ENCODE data around the gene CLASP1. TPM values are rescaled to one million over a fixed set of nuclear protein-coding genes. Genes with fewer than 3 reads are reported as not detected.
"Not testable (repeated sequence)": the region's sequence is repeated elsewhere in the genome, so short reads cannot be mapped to it uniquely, and the experiment has no call there.

CLASP1 gene
- total RNA-seq, 1 donor from 2014 or later: 71.7 TPM

DNA sequence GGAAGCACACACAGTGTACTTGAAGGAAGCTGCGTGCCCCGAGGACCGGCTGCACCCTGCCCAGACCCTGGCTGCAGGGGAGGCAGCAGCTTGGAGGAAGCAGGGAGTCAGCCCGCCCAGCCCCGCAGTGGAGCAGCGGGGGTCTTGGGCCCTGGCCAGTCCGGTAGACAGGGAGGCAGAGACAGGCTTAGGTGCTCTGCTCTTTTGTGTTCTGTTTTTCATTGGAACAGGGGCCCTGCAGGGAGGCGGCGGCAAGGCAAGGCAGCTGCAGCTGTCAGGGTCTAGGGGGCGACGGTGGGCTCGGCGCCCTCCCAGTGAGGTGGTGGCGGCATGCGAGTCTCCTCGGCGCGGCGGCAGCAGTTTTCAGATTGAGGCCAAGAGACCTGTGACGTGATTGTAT lies 311.0 kb downstream of the CLASP1 start:
- intact Hi-C loops (cut with micrococcal nuclease): no loop called here
- no peaks in the 10 kb centered on the region for H3K27me3 Mint-ChIP-seq (ENCODE audit: low read depth)
- H3K36me3 Mint-ChIP-seq (ENCODE audit: low read depth): peaks cover 27% of the 10 kb centered on the region
- no peak for DNase-seq (ENCODE audit: low spot score)
- no peaks in the 10 kb centered on the region for H3K9me3 Mint-ChIP-seq
- no peak overlapping the region for H3K27ac Mint-ChIP-seq
- H3K4me1 Mint-ChIP-seq (ENCODE audit: low read depth): no peaks in the 10 kb centered on the region
- H3K4me3 Mint-ChIP-seq (ENCODE audit: low read depth): no peak overlapping the region

DNA sequence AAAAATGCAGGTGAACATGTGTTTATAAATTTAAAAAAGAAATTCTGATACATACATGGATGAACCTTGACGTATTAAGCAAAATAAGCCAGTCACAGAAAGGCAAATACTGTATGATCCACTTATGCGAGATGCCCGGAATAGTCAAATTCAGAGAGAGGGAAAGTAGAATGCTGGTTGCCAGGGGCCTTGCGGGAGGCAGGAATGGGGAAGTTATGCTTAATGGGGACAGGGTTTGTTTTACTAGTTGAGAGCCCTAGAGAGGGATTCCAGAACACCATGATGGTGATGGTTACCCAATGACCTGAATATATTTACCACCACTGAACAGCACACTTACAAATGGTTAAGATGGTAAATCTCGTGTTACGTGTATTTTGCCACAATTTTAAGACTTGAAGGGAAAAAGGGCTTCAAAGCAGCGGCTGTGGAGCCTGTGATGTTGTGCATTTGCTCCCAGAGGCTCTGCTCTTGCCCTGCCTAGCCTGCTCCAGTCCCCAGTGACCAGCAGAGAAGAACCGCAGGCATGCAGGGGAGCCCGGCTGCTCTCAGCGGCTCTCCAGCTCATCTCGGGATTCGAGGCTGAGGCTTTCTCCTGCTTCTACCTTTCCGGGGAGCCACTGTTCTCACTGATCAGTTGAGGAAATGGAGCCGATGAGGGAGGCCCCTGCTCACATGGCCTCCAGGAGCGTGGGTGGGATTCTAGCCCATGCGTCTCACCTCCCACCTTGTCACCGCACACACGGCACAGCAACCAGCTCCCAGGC lies 312.6 kb downstream of the CLASP1 start:
- no peak overlapping the region for H3K4me3 Mint-ChIP-seq (ENCODE audit: low read depth)
- no peaks in the 10 kb centered on the region for H3K27me3 Mint-ChIP-seq (ENCODE audit: low read depth)
- peaks cover 16% of the 10 kb centered on the region for H3K36me3 Mint-ChIP-seq (ENCODE audit: low read depth)
- no peaks in the 10 kb centered on the region for H3K4me1 Mint-ChIP-seq (ENCODE audit: low read depth)
- no peaks in the 10 kb centered on the region for H3K9me3 Mint-ChIP-seq
- DNase-seq (ENCODE audit: low spot score): no peak
- intact Hi-C loops (cut with micrococcal nuclease): no loop called here
- H3K27ac Mint-ChIP-seq: no peak overlapping the region

DNA sequence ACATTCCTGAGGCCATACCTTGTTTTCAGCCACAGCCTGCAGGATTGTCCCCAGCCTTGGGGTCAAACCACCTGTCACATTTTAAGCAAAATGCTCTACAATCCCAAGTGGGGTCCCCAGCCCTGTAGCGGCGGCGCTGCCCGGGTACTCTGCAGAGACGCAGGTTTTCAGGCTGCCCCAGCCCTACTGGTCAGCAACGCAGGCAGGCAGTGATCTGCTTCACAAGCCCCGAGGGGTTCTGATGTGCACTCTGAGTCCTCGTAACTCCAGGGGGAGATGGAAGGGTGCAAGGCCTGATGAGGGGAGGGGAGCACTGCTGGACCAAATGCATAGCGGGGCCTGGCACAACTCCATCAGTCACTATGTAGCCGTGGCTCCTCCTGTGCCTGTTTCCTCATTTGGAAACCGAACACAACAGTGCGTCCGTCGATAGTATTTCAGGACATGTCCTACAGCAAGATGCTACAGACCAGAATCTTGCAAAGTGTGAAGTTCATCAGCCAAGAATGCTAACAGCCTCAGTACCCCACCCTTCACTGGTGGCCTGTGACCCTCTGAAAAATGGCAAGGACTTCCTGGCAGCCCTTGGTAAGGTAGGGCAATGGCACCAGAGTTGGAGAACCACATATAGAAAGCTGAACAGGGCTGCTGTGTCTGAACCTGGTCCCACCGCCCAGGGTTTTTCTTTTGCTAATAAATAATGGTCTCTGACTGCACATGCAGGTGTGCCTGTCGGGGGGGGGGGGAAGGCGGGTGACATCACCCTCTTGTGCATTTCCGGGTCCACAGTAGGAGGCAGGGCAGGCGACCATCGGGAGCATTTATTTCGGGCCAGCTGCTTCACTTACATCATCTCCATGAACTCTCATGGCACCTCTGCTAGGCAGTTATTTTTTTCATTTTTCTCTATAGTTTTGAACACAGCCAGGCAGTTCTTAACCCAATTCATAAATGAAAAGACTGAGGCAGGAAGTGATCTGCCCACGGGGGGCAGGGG lies 313.7 kb downstream of the CLASP1 start:
- peaks cover 8% of the 10 kb centered on the region for H3K36me3 Mint-ChIP-seq (ENCODE audit: low read depth)
- no peaks in the 10 kb centered on the region for H3K27me3 Mint-ChIP-seq (ENCODE audit: low read depth)
- no peaks in the 10 kb centered on the region for H3K9me3 Mint-ChIP-seq
- DNase-seq (ENCODE audit: low spot score): no peak
- no peaks in the 10 kb centered on the region for H3K4me1 Mint-ChIP-seq (ENCODE audit: low read depth)
- H3K4me3 Mint-ChIP-seq (ENCODE audit: low read depth): no peak overlapping the region
- intact Hi-C loops (cut with micrococcal nuclease): no loop called here
- H3K27ac Mint-ChIP-seq: no peak overlapping the region

GRCh38 chr2:121334581-121335293 lies 314.5 kb downstream of the CLASP1 start:
- H3K27me3 Mint-ChIP-seq (ENCODE audit: low read depth): no peaks in the 10 kb centered on the region
- H3K27ac Mint-ChIP-seq: no peak overlapping the region
- intact Hi-C loops (cut with micrococcal nuclease): no loop called here
- H3K36me3 Mint-ChIP-seq (ENCODE audit: low read depth): peaks cover under 1% of the 10 kb centered on the region
- H3K4me1 Mint-ChIP-seq (ENCODE audit: low read depth): no peaks in the 10 kb centered on the region
- H3K4me3 Mint-ChIP-seq (ENCODE audit: low read depth): no peak overlapping the region
- no peaks in the 10 kb centered on the region for H3K9me3 Mint-ChIP-seq
- no peak for DNase-seq (ENCODE audit: low spot score)

- Mint-ChIP-seq H3K9me3 (no peaks in the 10 kb centered on the region), H3K4me1 (ENCODE audit: low read depth) (no peaks in the 10 kb centered on the region), H3K36me3 (ENCODE audit: low read depth) (no peaks in the 10 kb centered on the region), H3K27me3 (ENCODE audit: low read depth) (peaks cover 2% of the 10 kb centered on the region), H3K27ac (no peak overlapping the region), H3K4me3 (ENCODE audit: low read depth) (no peak overlapping the region)
- intact Hi-C loops (cut with micrococcal nuclease): no loop called here
- no peak for DNase-seq (ENCODE audit: low spot score)
These were observed 315.3 kb downstream of the CLASP1 start for GRCh38 chr2:121333834-121334558.

GRCh38 chr2:121333231-121333630 lies 316.0 kb downstream of the CLASP1 start:
- no peak overlapping the region for H3K27ac Mint-ChIP-seq
- H3K36me3 Mint-ChIP-seq (ENCODE audit: low read depth): no peaks in the 10 kb centered on the region
- intact Hi-C loops (cut with micrococcal nuclease): no loop called here
- no peaks in the 10 kb centered on the region for H3K4me1 Mint-ChIP-seq (ENCODE audit: low read depth)
- DNase-seq (ENCODE audit: low spot score): no peak
- H3K4me3 Mint-ChIP-seq (ENCODE audit: low read depth): no peak overlapping the region
- peaks cover 2% of the 10 kb centered on the region for H3K27me3 Mint-ChIP-seq (ENCODE audit: low read depth)
- H3K9me3 Mint-ChIP-seq: no peaks in the 10 kb centered on the region

DNA sequence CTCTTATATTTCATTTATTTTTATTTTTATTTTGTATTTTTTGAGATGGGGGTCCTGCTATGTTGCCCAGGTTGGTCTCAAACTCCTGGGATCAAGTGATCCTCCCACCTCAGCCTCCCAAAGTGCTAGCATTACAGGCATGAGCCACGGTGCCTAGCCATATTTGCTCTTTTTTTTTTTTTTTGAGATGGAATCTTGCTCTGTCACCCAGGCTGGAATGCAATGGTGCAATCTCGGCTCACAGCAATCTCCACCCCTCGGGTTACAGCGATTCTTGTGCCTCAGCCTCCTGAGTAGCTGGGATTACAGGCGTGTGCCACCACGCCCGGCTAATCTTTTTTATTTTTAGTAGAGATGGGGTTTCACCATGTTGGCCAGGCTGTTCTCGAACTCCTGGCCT lies 317.9 kb downstream of the CLASP1 start:
- H3K36me3 Mint-ChIP-seq (ENCODE audit: low read depth); H3K27me3 Mint-ChIP-seq (ENCODE audit: low read depth); DNase-seq (ENCODE audit: low spot score); H3K4me1 Mint-ChIP-seq (ENCODE audit: low read depth); intact Hi-C loops (cut with micrococcal nuclease); H3K4me3 Mint-ChIP-seq (ENCODE audit: low read depth); H3K9me3 Mint-ChIP-seq; H3K27ac Mint-ChIP-seq: not testable (repeated sequence)

GRCh38 chr2:121330921-121331320 lies 318.3 kb downstream of the CLASP1 start:
- Mint-ChIP-seq H3K27me3 (ENCODE audit: low read depth) (peaks cover 2% of the 10 kb centered on the region), H3K4me1 (ENCODE audit: low read depth) (no peaks in the 10 kb centered on the region)

GRCh38 chr2:121329786-121330185 lies 319.5 kb downstream of the CLASP1 start:
- no peak for DNase-seq (ENCODE audit: low spot score)
- Mint-ChIP-seq H3K36me3 (ENCODE audit: low read depth) (no peaks in the 10 kb centered on the region), H3K27ac (no peak overlapping the region), H3K9me3 (no peaks in the 10 kb centered on the region), H3K4me1 (ENCODE audit: low read depth) (no peaks in the 10 kb centered on the region), H3K4me3 (ENCODE audit: low read depth) (no peak overlapping the region), H3K27me3 (ENCODE audit: low read depth) (peaks cover 4% of the 10 kb centered on the region)
- intact Hi-C loops (cut with micrococcal nuclease): no loop called here

More at GRCh38 chr2:121330921-121331320, 318.3 kb downstream of the CLASP1 start:
- DNase-seq (ENCODE audit: low spot score): no peak
- H3K27ac Mint-ChIP-seq: no peak overlapping the region
- no peaks in the 10 kb centered on the region for H3K36me3 Mint-ChIP-seq (ENCODE audit: low read depth)
- intact Hi-C loops (cut with micrococcal nuclease): no loop called here
- H3K9me3 Mint-ChIP-seq: no peaks in the 10 kb centered on the region
- H3K4me3 Mint-ChIP-seq (ENCODE audit: low read depth): no peak overlapping the region

DNA sequence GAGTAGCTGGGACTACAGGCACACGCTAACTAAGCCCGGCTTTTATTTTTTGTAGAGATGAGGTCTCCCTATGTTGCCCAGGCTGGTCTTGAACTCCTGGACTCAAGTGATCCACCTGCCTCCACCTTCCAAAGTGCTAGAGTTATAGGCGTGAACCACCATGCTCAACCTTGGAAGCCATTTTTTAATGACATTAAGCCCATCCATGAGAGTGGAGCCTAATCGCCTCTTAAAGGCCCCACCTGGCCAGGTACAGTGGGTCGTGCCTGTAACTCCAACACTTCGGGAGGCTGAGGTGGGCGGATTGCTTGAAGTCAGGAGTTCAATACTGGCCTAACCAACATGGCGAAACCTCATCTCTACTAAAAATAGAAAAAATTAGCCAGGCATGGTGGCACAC lies 322.6 kb downstream of the CLASP1 start:
- DNase-seq (ENCODE audit: low spot score): no peak
- Mint-ChIP-seq H3K4me1 (ENCODE audit: low read depth) (no peaks in the 10 kb centered on the region), H3K9me3 (no peaks in the 10 kb centered on the region), H3K36me3 (ENCODE audit: low read depth) (no peaks in the 10 kb centered on the region), H3K27me3 (ENCODE audit: low read depth) (peaks cover 4% of the 10 kb centered on the region), H3K4me3 (ENCODE audit: low read depth) (no peak overlapping the region), H3K27ac (no peak overlapping the region)
- intact Hi-C loops (cut with micrococcal nuclease): no loop called here

GRCh38 chr2:121324601-121325000 lies 324.7 kb downstream of the CLASP1 start:
- Mint-ChIP-seq H3K4me1 (ENCODE audit: low read depth) (no peaks in the 10 kb centered on the region), H3K27me3 (ENCODE audit: low read depth) (peaks cover 3% of the 10 kb centered on the region), H3K9me3 (no peaks in the 10 kb centered on the region), H3K27ac (no peak overlapping the region), H3K4me3 (ENCODE audit: low read depth) (no peak overlapping the region), H3K36me3 (ENCODE audit: low read depth) (no peaks in the 10 kb centered on the region)
- intact Hi-C loops (cut with micrococcal nuclease): no loop called here
- no peak for DNase-seq (ENCODE audit: low spot score)

DNA sequence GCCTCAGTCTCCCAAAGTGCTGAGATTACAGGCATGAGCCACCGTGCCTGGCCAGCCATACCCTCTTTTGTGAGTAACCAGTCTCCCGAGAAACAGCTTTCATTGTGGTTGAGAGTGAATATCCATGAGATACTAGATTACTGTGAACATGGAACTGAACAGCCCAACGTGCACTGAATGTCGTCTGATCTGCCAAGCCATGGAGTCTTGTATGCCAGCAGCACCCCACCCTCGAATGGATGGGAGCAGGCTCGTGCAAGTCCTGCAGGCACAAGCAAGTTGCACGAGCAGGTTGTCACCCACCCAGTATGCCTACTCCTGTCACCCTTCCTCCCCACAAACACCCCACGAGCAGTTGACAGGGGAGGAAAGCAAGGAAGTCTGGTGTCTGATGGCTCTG lies 327.8 kb downstream of the CLASP1 start:
- Mint-ChIP-seq H3K9me3 (no peaks in the 10 kb centered on the region), H3K27ac (no peak overlapping the region), H3K36me3 (ENCODE audit: low read depth) (no peaks in the 10 kb centered on the region), H3K27me3 (ENCODE audit: low read depth) (peaks cover 2% of the 10 kb centered on the region), H3K4me1 (ENCODE audit: low read depth) (no peaks in the 10 kb centered on the region), H3K4me3 (ENCODE audit: low read depth) (no peak overlapping the region)
- intact Hi-C loops (cut with micrococcal nuclease): no loop called here
- DNase-seq (ENCODE audit: low spot score): no peak
